GM18909 (cell line): ENCODE data around the gene LINGO4.
A peak's percentile ranks its signal among the peaks of the same experiment; 100 is the strongest.

Experiments
- ATAC-seq: cut with Tn5 transposase; IDR thresholded peaks from one replicate; pipeline ENCODE4 v1.9.1; 2021; ENCODE audit warnings: mild to moderate bottlenecking; ENCODE audit not compliant: unreplicated experiment, poor library complexity

Gene LINGO4

GRCh38 chr1:151815716-151816327, 10.6 kb upstream of the LINGO4 start:
- ATAC-seq: no peak

- ATAC-seq: no peak
These were observed 9.8 kb upstream of the LINGO4 start for GRCh38 chr1:151814971-151815545.

- no peak for ATAC-seq
These were observed 9.2 kb upstream of the LINGO4 start for GRCh38 chr1:151814426-151814825.

- no peak for ATAC-seq
These were observed 8.2 kb upstream of the LINGO4 start for GRCh38 chr1:151813271-151813977.

- no peak for ATAC-seq
These were observed 6.0 kb upstream of the LINGO4 start for GRCh38 chr1:151811181-151811580.

- no peak for ATAC-seq
These were observed 4.9 kb upstream of the LINGO4 start for GRCh38 chr1:151809985-151810556.

- no peak for ATAC-seq
These were observed 4.2 kb upstream of the LINGO4 start for GRCh38 chr1:151809290-151809984.

GRCh38 chr1:151807766-151808165, 2.5 kb upstream of the LINGO4 start:
- no peak for ATAC-seq

GRCh38 chr1:151807131-151807530, 1.9 kb upstream of the LINGO4 start:
- no peak for ATAC-seq

- ATAC-seq: no peak
These were observed 951 bp upstream of the LINGO4 start for GRCh38 chr1:151806170-151806569.

- no peak for ATAC-seq
These were observed 1.3 kb downstream of the LINGO4 start for GRCh38 chr1:151803915-151804314.

GRCh38 chr1:151803164-151803563, 2.1 kb downstream of the LINGO4 start:
- ATAC-seq: no peak

GRCh38 chr1:151802372-151802771, 2.8 kb downstream of the LINGO4 start:
- no peak for ATAC-seq

GRCh38 chr1:151801846-151802245, 3.4 kb downstream of the LINGO4 start:
- ATAC-seq: no peak

GRCh38 chr1:151801310-151801820, 3.9 kb downstream of the LINGO4 start:
- no peak for ATAC-seq

- ATAC-seq: no peak
These were observed 4.4 kb downstream of the LINGO4 start for GRCh38 chr1:151800830-151801229.

GRCh38 chr1:151799179-151800022, 5.8 kb downstream of the LINGO4 start:
- no peak for ATAC-seq

- no peak for ATAC-seq
These were observed 6.6 kb downstream of the LINGO4 start for GRCh38 chr1:151798571-151798970.

GRCh38 chr1:151790940-151791651, 14.1 kb downstream of the LINGO4 start:
- peak; percentile 5 for ATAC-seq
